ENCODE results near the gene GNAO1.
A peak's percentile ranks its signal among the peaks of the same experiment; 100 is the strongest.

GNAO1 gene

GRCh38 chr16:56295739-56296527 lies 104.6 kb downstream of the GNAO1 start:
- DNase-seq: no peak

- no peak for DNase-seq
Observed at GRCh38 chr16:56297684-56298083, 106.4 kb downstream of the GNAO1 start.

GRCh38 chr16:56298116-56298515 lies 106.8 kb downstream of the GNAO1 start:
- DNase-seq: no peak

GRCh38 chr16:56298948-56299596 lies 107.8 kb downstream of the GNAO1 start:
- DNase-seq: no peak

- no peak for DNase-seq
Observed at GRCh38 chr16:56300242-56300623, 108.9 kb downstream of the GNAO1 start.

GRCh38 chr16:56300891-56301850 lies 109.9 kb downstream of the GNAO1 start:
- no peak for DNase-seq

- DNase-seq: no peak
Observed at GRCh38 chr16:56302506-56302905, 111.2 kb downstream of the GNAO1 start.

- DNase-seq: no peak
Observed at GRCh38 chr16:56303066-56303715, 111.9 kb downstream of the GNAO1 start.

GRCh38 chr16:56303880-56304279 lies 112.6 kb downstream of the GNAO1 start:
- DNase-seq: no peak

- no peak for DNase-seq
Observed at GRCh38 chr16:56305956-56306565, 114.8 kb downstream of the GNAO1 start.

GRCh38 chr16:56306690-56307533 lies 115.6 kb downstream of the GNAO1 start:
- DNase-seq: no peak

- no peak for DNase-seq
Observed at GRCh38 chr16:56307534-56307873, 116.2 kb downstream of the GNAO1 start.

GRCh38 chr16:56309008-56309407 lies 117.7 kb downstream of the GNAO1 start:
- no peak for DNase-seq

GRCh38 chr16:56310690-56311089 lies 119.4 kb downstream of the GNAO1 start:
- no peak for DNase-seq

GRCh38 chr16:56311208-56312027 lies 120.1 kb downstream of the GNAO1 start:
- peak; percentile 12 for DNase-seq

- no peak for DNase-seq
Observed at GRCh38 chr16:56312028-56312300, 120.7 kb downstream of the GNAO1 start.

- DNase-seq: no peak
Observed at GRCh38 chr16:56312556-56312955, 121.3 kb downstream of the GNAO1 start.

- no peak for DNase-seq
Observed at GRCh38 chr16:56314244-56314850, 123.1 kb downstream of the GNAO1 start.

- no peak for DNase-seq
Observed at GRCh38 chr16:56315955-56316354, 124.7 kb downstream of the GNAO1 start.

GRCh38 chr16:56316545-56316944 lies 125.3 kb downstream of the GNAO1 start:
- DNase-seq: no peak

Data from stimulated activated CD4-positive, alpha-beta T cell treated with anti-CD3 and anti-CD28 coated beads, Interleukin-15, amount 100 ng/mL, for 24 hours (primary cell).